Panc1 (cell line): Measurements from ENCODE around the gene FBLN1. TPM values are rescaled to one million over a fixed set of nuclear protein-coding genes. Genes with fewer than 3 reads are reported as not detected.

ENCODE experiments used
- ATAC-seq: fragments of 200-7000 bp; cut with Tn5 transposase; 2 replicates; pipeline ENCODE4 v1.9.1; 2020; ENCODE audit warnings: mild to moderate bottlenecking, moderate library complexity
- BruUV-seq: library from RNA; stranded (reverse); fragments of 400-500 nt; replicated peaks from 2 replicates; lab custom pipeline; 2021; lab: Mats Ljungman, UMichigan
- CTCF ChIA-PET: fragments of 300-600 bp; sonication (Branson Sonifier 250); formaldehyde crosslinking; loops from one replicate; lab custom pipeline; 2022; ENCODE audit warnings: antibody characterized with exemption; lab: Charles Lee
- POLR2A ChIA-PET: fragments of 300-600 bp; sonication (Branson Sonifier 250); formaldehyde crosslinking; loops from one replicate; lab custom pipeline; 2022; ENCODE audit warnings: antibody characterized with exemption; lab: Charles Lee
- DNase-seq: peaks from one replicate; pipeline ENCODE4 v3.0.0-alpha.2; 2010; ENCODE audit warnings: low read depth, low spot score
- H3K27ac ChIP-seq: 2 replicates; pipeline ENCODE4 v1.5.1; 2011; ENCODE audit warnings: mild to moderate bottlenecking, low read length, inconsistent platforms
- H3K27me3 ChIP-seq: fragments of 200-500 bp; sonication (Bioruptor generic); 2 replicates; pipeline ENCODE4 v1.6.0; 2014; ENCODE audit warnings: low read length, inconsistent platforms; ENCODE audit not compliant: control insufficient read depth, insufficient read depth
- H3K36me3 ChIP-seq: fragments of 200-500 bp; sonication (Bioruptor generic); 2 replicates; pipeline ENCODE4 v1.5.1; 2014; ENCODE audit warnings: inconsistent platforms, mild to moderate bottlenecking, low read length, moderate library complexity; ENCODE audit not compliant: control insufficient read depth, insufficient read depth
- H3K4me1 ChIP-seq: 2 replicates; pipeline ENCODE4 v1.5.1; 2011; ENCODE audit warnings: inconsistent platforms, mild to moderate bottlenecking, low read length, moderate library complexity; ENCODE audit not compliant: control insufficient read depth, insufficient read depth
- H3K4me3 ChIP-seq, 2 experiments: 2 replicates each; pipeline ENCODE4 v1.5.1; 2011 to 2012; ENCODE audit warnings: low read depth in 2 of 2, low read length in 2 of 2, mild to moderate bottlenecking in 2 of 2, inconsistent platforms in 1 of 2, moderate library complexity in 1 of 2
- H3K9me3 ChIP-seq: fragments of 200-500 bp; sonication (Bioruptor generic); 2 replicates; pipeline ENCODE4 v1.5.1; 2014; ENCODE audit warnings: low read depth, mild to moderate bottlenecking, inconsistent platforms, low read length, moderate library complexity; ENCODE audit not compliant: control insufficient read depth, insufficient read depth
- CTCF ChIP-seq: fragments of 450-650 bp; IDR thresholded peaks from 2 replicates; pipeline ENCODE4 v1.5.1; 2017; ENCODE audit warnings: mild to moderate bottlenecking
- POLR2AphosphoS5 ChIP-seq: IDR thresholded peaks from 2 replicates; pipeline ENCODE4 v1.6.1; 2012; ENCODE audit warnings: mild to moderate bottlenecking, low read depth, low read length, moderate library complexity
- SIN3A ChIP-seq: IDR thresholded peaks from 2 replicates; pipeline ENCODE4 v1.6.1; 2012; ENCODE audit warnings: low read depth, mild to moderate bottlenecking, low read length, moderate library complexity, borderline replicate concordance; ENCODE audit not compliant: insufficient read depth
- TCF7L2 ChIP-seq: IDR thresholded peaks from 2 replicates; pipeline ENCODE4 v1.6.1; 2011; ENCODE audit warnings: mild to moderate bottlenecking, low read depth, low read length, inconsistent platforms
- in situ Hi-C: cut with HindIII; loops from 2 replicates; pipeline ENCODE4 v1.10.0; 2016; ENCODE audit warnings: low sequenced_read_pairs, low pct_unique_long_range_greater_than_20kb
- intact Hi-C: fragments of 100-400 bp; cut with micrococcal nuclease; formaldehyde crosslinking; loops from one replicate; pipeline ENCODE4 v1.10.0; 2022; ENCODE audit not compliant: unreplicated experiment
- total RNA-seq: library from RNA; stranded (reverse); gene quantifications from one replicate; pipeline ENCODE4 v1.2.1, GENCODE V29; 2021; ENCODE audit not compliant: unreplicated experiment
- TF ChIP-seq, protein P1 (sequence below), 2 experiments: IDR thresholded peaks; 2 replicates each; pipeline ENCODE4 v1.6.1; 2011 to 2012; ENCODE audit warnings: low read depth in 2 of 2, control low read depth in 1 of 2, low read length in 1 of 2, mild to moderate bottlenecking in 1 of 2, moderate library complexity in 1 of 2; ENCODE audit not compliant: insufficient read depth in 1 of 2

FBLN1 gene
- total RNA-seq, 1 experiment from 2014 or later = 143 TPM

DNA sequence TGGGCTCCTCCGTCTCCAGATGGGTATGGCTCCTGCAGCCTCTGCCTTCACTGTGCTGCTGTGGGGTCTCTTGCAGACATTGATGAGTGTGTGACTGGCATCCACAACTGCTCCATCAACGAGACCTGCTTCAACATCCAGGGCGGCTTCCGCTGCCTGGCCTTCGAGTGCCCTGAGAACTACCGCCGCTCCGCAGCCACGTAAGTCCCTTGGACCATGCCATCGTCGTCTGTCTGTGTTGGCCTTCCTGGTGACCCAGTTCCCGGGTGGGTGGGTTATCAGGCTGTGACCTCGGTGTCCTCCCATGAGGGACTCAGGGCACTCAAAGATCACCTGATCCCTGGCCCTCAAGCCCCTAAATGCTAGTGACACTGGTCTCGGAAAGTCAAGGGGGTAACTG, 47.7 kb downstream of the FBLN1 start:
- ATAC-seq (no peak), DNase-seq (no peak)
- POLR2A ChIA-PET = no interaction called here
- Histone ChIP-seq H3K27me3 (no peaks in the 10 kb centered on the region), H3K9me3 (no peaks in the 10 kb centered on the region), H3K4me3 (no peak overlapping the region), H3K4me1 (peaks cover 8% of the 10 kb centered on the region), H3K27ac (no peak overlapping the region), H3K36me3 (no peaks in the 10 kb centered on the region)
- BruUV-seq = no TSS peak
- CTCF ChIA-PET = no interaction called here
- in situ Hi-C loops = no loop called here
- no peak for TF ChIP-seq CTCF
- no peak for TF ChIP-seq TCF7L2
- TF ChIP-seq SIN3A = no peak
- TF ChIP-seq, protein P1, sequence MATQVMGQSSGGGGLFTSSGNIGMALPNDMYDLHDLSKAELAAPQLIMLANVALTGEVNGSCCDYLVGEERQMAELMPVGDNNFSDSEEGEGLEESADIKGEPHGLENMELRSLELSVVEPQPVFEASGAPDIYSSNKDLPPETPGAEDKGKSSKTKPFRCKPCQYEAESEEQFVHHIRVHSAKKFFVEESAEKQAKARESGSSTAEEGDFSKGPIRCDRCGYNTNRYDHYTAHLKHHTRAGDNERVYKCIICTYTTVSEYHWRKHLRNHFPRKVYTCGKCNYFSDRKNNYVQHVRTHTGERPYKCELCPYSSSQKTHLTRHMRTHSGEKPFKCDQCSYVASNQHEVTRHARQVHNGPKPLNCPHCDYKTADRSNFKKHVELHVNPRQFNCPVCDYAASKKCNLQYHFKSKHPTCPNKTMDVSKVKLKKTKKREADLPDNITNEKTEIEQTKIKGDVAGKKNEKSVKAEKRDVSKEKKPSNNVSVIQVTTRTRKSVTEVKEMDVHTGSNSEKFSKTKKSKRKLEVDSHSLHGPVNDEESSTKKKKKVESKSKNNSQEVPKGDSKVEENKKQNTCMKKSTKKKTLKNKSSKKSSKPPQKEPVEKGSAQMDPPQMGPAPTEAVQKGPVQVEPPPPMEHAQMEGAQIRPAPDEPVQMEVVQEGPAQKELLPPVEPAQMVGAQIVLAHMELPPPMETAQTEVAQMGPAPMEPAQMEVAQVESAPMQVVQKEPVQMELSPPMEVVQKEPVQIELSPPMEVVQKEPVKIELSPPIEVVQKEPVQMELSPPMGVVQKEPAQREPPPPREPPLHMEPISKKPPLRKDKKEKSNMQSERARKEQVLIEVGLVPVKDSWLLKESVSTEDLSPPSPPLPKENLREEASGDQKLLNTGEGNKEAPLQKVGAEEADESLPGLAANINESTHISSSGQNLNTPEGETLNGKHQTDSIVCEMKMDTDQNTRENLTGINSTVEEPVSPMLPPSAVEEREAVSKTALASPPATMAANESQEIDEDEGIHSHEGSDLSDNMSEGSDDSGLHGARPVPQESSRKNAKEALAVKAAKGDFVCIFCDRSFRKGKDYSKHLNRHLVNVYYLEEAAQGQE (IDR thresholded peaks at IDR 0.05; ENCODE audit: insufficient read depth in 1 of 2, low read depth in 2 of 2, low read length in 1 of 2) = no peak
- no peak for TF ChIP-seq POLR2AphosphoS5
- intact Hi-C loops = loop anchor here (5.0 kb wide), 1 partner anchor 108 kb away; no protein-coding TSS in a partner anchor

DNA sequence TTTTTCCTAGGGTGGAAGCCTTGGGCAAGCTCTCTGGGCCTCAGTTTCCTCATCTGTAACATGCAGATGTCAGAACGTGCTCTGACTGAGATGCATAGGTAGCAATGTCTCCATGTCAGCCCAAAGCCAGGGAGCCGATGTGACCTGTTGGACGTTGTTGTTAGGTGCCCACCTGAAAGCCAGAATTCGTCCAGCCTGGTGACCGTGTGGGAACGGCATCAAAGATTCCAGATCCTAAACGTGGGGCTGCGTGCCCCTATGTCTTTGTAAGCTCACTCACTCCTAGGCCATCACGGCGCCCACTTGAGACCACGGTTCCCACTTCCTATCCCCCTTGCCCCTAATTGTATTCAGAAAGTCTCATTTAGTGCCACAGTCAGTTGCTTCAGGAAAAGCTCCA, 48.2 kb downstream of the FBLN1 start:
- Histone ChIP-seq H3K27me3 (no peaks in the 10 kb centered on the region), H3K4me1 (peaks cover 8% of the 10 kb centered on the region), H3K9me3 (no peaks in the 10 kb centered on the region), H3K36me3 (no peaks in the 10 kb centered on the region), H3K27ac (no peak overlapping the region), H3K4me3 (no peak overlapping the region)
- ATAC-seq (no peak), DNase-seq (no peak)
- ChIA-PET POLR2A (no interaction called here), CTCF (no interaction called here)
- TF ChIP-seq, protein P1 (IDR thresholded peaks at IDR 0.05; ENCODE audit: insufficient read depth in 1 of 2, low read depth in 2 of 2, low read length in 1 of 2) = no peak
- TF ChIP-seq TCF7L2 = no peak
- TF ChIP-seq SIN3A = no peak
- no peak for TF ChIP-seq POLR2AphosphoS5
- no peak for TF ChIP-seq CTCF
- intact Hi-C loops = loop anchor here (5.0 kb wide), 1 partner anchor 109 kb away; no protein-coding TSS in a partner anchor
- in situ Hi-C loops = no loop called here
- BruUV-seq = no TSS peak
